Parathyroid adenoma (tissue), 2 donors: ENCODE data around the gene ZNF638.

Experiments
- H2AFZ ChIP-seq: fragments of 300-600 bp; sonication (generic); one replicate; pipeline ENCODE4 v1.7.0; 2017; ENCODE audit warnings: antibody characterized with exemption, mild to moderate bottlenecking
- H3K27ac ChIP-seq: fragments of 300-600 bp; sonication (generic); one replicate; pipeline ENCODE4 v1.7.0; 2017
- H3K27me3 ChIP-seq: fragments of 300-600 bp; sonication (generic); one replicate; pipeline ENCODE4 v1.7.0; 2017; ENCODE audit warnings: low read length; ENCODE audit not compliant: control insufficient read depth, insufficient read depth
- H3K36me3 ChIP-seq: fragments of 300-600 bp; sonication (generic); one replicate; pipeline ENCODE4 v1.7.0; 2017; ENCODE audit warnings: low read length; ENCODE audit not compliant: control insufficient read depth, insufficient read depth
- H3K4me1 ChIP-seq: fragments of 300-600 bp; sonication (generic); one replicate; pipeline ENCODE4 v1.7.0; 2017; ENCODE audit warnings: control low read depth
- H3K4me2 ChIP-seq: fragments of 300-600 bp; sonication (generic); one replicate; pipeline ENCODE4 v1.7.0; 2017; ENCODE audit warnings: low read length
- H3K4me3 ChIP-seq: fragments of 300-600 bp; sonication (generic); one replicate; pipeline ENCODE4 v1.7.0; 2017; ENCODE audit warnings: low read depth, low read length
- H3K79me2 ChIP-seq: fragments of 300-600 bp; sonication (generic); one replicate; pipeline ENCODE4 v1.7.0; 2017; ENCODE audit warnings: control low read depth
- H3K9ac ChIP-seq: fragments of 300-600 bp; sonication (generic); one replicate; pipeline ENCODE4 v1.7.0; 2017; ENCODE audit warnings: mild to moderate bottlenecking
- H3K9me3 ChIP-seq: fragments of 300-600 bp; sonication (generic); one replicate; pipeline ENCODE4 v1.7.0; 2017; ENCODE audit warnings: low read length; ENCODE audit not compliant: control insufficient read depth
- CTCF ChIP-seq: fragments of 300-600 bp; sonication (generic); IDR thresholded peaks from one replicate; pipeline ENCODE4 v1.7.0; 2017; ENCODE audit warnings: antibody characterized with exemption, mild to moderate bottlenecking
- donor health status: primary hyperparathyroidism.

ZNF638 gene

GRCh38 chr2:71469403-71470398 lies 138.1 kb downstream of the ZNF638 start:
- no peaks in the 10 kb centered on the region for H3K36me3 ChIP-seq
- H3K9me3 ChIP-seq, result no peaks in the 10 kb centered on the region
- TF ChIP-seq CTCF, result no peak
- no peaks in the 10 kb centered on the region for H3K27me3 ChIP-seq
- no peak overlapping the region for H2AFZ ChIP-seq
- no peak overlapping the region for H3K27ac ChIP-seq
- H3K79me2 ChIP-seq, result no peaks in the 10 kb centered on the region
- no peaks in the 10 kb centered on the region for H3K4me1 ChIP-seq
- no peak overlapping the region for H3K4me3 ChIP-seq
- H3K4me2 ChIP-seq, result no peak overlapping the region
- no peak overlapping the region for H3K9ac ChIP-seq

DNA sequence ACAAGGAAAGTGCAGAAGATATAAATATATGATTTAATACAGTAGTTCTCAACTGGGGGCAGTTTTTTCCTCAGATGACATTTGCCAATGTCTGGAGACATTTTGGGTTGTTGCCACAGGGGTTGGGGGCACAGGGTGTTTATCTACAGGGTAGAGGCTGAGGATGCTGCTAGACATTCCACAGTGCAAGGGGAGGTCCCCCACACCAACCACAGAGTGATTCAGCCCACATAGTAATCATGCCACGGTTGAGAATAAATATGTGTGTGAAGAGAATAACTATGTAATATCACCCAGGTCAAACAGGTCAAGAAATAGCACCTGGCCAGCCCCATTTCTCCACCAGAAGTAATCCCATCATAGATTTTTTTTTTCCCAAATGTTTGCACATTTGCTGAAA lies 139.7 kb downstream of the ZNF638 start:
- Histone ChIP-seq H3K36me3 (no peaks in the 10 kb centered on the region), H3K27me3 (no peaks in the 10 kb centered on the region), H3K4me1 (no peaks in the 10 kb centered on the region), H2AFZ (no peak overlapping the region), H3K9ac (no peak overlapping the region), H3K4me3 (no peak overlapping the region), H3K27ac (no peak overlapping the region), H3K9me3 (no peaks in the 10 kb centered on the region), H3K4me2 (no peak overlapping the region), H3K79me2 (no peaks in the 10 kb centered on the region)
- no peak for TF ChIP-seq CTCF

DNA sequence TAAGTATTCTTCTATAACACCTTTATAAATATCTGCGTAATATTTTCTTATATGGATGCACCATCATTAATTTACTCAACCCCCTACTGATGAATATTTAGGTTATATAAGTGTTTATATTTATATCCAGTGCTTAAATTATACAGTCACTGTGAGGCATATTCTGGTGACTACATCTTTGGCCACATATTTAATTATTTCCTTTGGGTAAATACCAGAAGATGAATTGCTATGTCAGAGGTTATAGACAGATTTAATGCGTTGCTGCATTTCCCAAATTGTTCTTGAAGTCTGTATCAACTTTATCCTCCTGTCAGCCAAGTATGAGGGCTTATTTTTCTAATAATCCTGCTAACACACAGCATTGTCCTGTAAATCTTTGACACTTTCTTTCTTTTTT lies 140.4 kb downstream of the ZNF638 start:
- no peaks in the 10 kb centered on the region for H3K27me3 ChIP-seq
- H3K79me2 ChIP-seq, result no peaks in the 10 kb centered on the region
- no peak for TF ChIP-seq CTCF
- H3K4me2 ChIP-seq, result no peak overlapping the region
- no peak overlapping the region for H3K9ac ChIP-seq
- no peak overlapping the region for H3K27ac ChIP-seq
- H3K4me3 ChIP-seq, result no peak overlapping the region
- no peaks in the 10 kb centered on the region for H3K4me1 ChIP-seq
- H2AFZ ChIP-seq, result no peak overlapping the region
- no peaks in the 10 kb centered on the region for H3K9me3 ChIP-seq
- no peaks in the 10 kb centered on the region for H3K36me3 ChIP-seq

DNA sequence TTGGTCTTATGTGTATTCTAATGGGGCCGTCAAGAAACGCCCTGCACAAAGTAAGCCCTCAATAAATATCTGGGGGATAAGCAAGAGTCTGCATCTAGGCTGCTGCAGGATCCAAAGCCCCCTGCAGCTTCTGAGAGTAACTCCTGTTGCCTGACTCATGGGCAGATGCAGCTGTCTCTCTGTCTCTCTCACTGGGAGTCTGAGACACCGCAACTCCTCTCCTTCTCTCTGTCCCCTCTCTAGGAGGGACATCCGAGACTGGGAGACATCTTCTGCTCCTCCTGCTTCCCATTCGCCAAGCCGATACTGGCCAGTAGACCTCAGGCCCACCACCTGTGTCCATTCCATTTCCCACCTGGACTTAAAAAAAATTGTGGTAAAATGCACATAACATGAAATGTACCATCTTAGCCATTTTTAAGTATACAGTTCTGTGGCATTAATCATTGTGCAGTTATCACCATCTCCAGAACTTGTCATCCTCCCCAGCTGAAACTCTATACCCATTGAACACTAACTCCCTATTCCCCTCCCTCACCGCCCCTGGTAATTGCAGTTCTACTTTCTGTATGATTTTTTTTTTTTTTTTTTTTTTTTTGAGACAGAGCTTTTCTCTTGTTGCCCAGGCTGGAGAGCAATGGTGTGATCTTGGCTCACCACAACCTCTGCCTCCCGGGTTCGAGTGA lies 141.9 kb downstream of the ZNF638 start:
- H3K4me1 ChIP-seq, result no peaks in the 10 kb centered on the region
- H3K4me3 ChIP-seq, result no peak overlapping the region
- H3K9me3 ChIP-seq, result no peaks in the 10 kb centered on the region
- H3K4me2 ChIP-seq, result no peak overlapping the region
- no peaks in the 10 kb centered on the region for H3K79me2 ChIP-seq
- H3K36me3 ChIP-seq, result no peaks in the 10 kb centered on the region
- H3K9ac ChIP-seq, result no peak overlapping the region
- TF ChIP-seq CTCF, result no peak
- no peak overlapping the region for H2AFZ ChIP-seq
- H3K27me3 ChIP-seq, result no peaks in the 10 kb centered on the region
- no peak overlapping the region for H3K27ac ChIP-seq
